Breast epithelium (tissue), 4 donors: ENCODE results near the gene ZSWIM6. TPM values are rescaled to one million over a fixed set of nuclear protein-coding genes. Genes with fewer than 3 reads are reported as not detected.

Experiments used
- DNase-seq, 2 donors: peaks; one replicate each; pipeline ENCODE4 v3.0.0-alpha.2; 2019; ENCODE audit warnings: low spot score in 2 of 2
- H3K27ac ChIP-seq, 2 donors: fragments of 200-600 bp; sonication (generic) in 1 of 2; one replicate each; pipeline ENCODE4 v1.5.1; 2016 to 2019; ENCODE audit warnings: mild to moderate bottlenecking in 1 of 2
- H3K27me3 ChIP-seq, 2 donors: fragments of 200-600 bp; sonication (generic) in 1 of 2; one replicate each; pipeline versions ENCODE4 v1.5.1 to v1.6.0; 2017 to 2019; ENCODE audit warnings: control low read depth in 1 of 2, mild to moderate bottlenecking in 1 of 2
- H3K36me3 ChIP-seq: fragments of 200-600 bp; one replicate; pipeline ENCODE4 v1.5.1; 2019
- H3K4me1 ChIP-seq, 2 donors: fragments of 200-600 bp; sonication (generic); one replicate each; pipeline ENCODE4 v1.5.1; 2016 to 2019; ENCODE audit warnings: control low read depth in 1 of 2
- H3K4me3 ChIP-seq, 3 donors: fragments of 200-600 bp; sonication (generic); 1 replicate in 2 of 3; 2 replicates in 1 of 3; pipeline ENCODE4 v1.5.1; 2016 to 2019; ENCODE audit warnings: mild to moderate bottlenecking in 3 of 3, moderate library complexity in 2 of 3
- H3K9me3 ChIP-seq, 2 donors: fragments of 200-600 bp; sonication (generic) in 1 of 2; one replicate each; pipeline ENCODE4 v1.5.1; 2016 to 2019; ENCODE audit warnings: control low read depth in 1 of 2
- POLR2A ChIP-seq: fragments of 450-650 bp; IDR thresholded peaks from one replicate; pipeline ENCODE4 v1.6.1; 2016; ENCODE audit warnings: antibody characterized with exemption, mild to moderate bottlenecking, moderate library complexity
- POLR2AphosphoS5 ChIP-seq, 3 donors: sonication (generic); formaldehyde crosslinking; IDR thresholded peaks; one replicate each; pipeline ENCODE4 v1.6.1; 2017; ENCODE audit warnings: antibody characterized with exemption in 3 of 3
- intact Hi-C: fragments of 100-400 bp; cut with DNase I; formaldehyde crosslinking; loops from one replicate; pipeline ENCODE4 v1.15.1; 2023; ENCODE audit warnings: low total_unique reads
- total RNA-seq, 3 donors: library from RNA; depleted of rRNA; stranded (reverse); fragments of >200 nt; gene quantifications; one replicate each; pipeline ENCODE4 v1.1.0, GENCODE V29; 2016
- TF ChIP-seq, protein P1 (sequence below), 3 donors: fragments of 450-650 bp; IDR thresholded peaks; one replicate each; pipeline ENCODE4 v1.5.1; 2016 to 2017; ENCODE audit warnings: antibody characterized with exemption in 3 of 3, mild to moderate bottlenecking in 3 of 3, moderate library complexity in 3 of 3

The ZSWIM6 gene
- total RNA-seq, 3 donors from 2014 or later, result 10.2 to 16.8 (median 11.2) TPM

DNA sequence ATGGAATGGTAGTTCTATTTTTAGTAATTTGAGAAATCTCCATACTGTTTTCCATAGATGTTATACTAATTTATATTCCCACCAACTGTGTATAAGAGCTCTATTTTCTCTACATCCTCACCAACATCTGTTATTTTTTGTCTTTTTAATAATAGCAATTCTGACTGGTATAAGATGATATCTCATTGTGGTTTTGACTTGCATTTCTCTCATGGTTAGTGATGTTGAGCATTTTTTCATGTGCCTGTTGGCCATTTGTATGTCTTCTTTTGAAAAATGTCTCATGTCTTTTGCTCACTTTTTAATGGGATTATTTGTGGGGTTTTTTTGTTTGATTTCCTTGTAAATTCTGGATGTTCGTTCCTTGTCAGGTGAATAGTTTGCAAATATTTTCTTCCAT, 154.4 kb downstream of the ZSWIM6 start:
- H3K4me1 ChIP-seq, result no peaks in the 10 kb centered on the region
- H3K4me3 ChIP-seq, result no peak overlapping the region
- H3K27ac ChIP-seq, result no peak overlapping the region
- intact Hi-C loops, result no loop called here
- TF ChIP-seq POLR2AphosphoS5 (IDR thresholded peaks at IDR 0.05) (no peak), POLR2A (no peak)
- no peaks in the 10 kb centered on the region for H3K9me3 ChIP-seq
- no peak for DNase-seq
- no peaks in the 10 kb centered on the region for H3K36me3 ChIP-seq
- H3K27me3 ChIP-seq, result no peaks in the 10 kb centered on the region

DNA sequence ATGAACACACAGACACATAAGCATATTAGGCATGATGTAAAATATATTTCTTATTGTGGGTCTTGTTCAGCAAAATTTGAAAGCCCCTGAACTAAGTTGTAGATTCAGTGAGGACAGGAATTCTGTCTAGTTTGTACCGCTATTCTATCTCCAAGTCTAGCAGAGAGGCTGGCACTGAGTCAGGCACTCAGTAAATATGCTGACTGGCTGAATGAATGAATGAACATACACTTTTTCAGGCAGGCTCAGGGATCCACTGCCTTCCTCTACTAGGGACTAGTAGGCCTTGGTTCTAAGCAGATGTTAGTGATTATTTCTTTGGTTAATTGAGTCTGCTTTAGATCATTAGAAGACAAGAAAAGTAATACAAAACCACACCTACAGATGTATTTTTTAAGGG, 157.5 kb downstream of the ZSWIM6 start:
- H3K4me1 ChIP-seq, result no peaks in the 10 kb centered on the region
- no peaks in the 10 kb centered on the region for H3K9me3 ChIP-seq
- no peaks in the 10 kb centered on the region for H3K27me3 ChIP-seq
- intact Hi-C loops, result no loop called here
- no peaks in the 10 kb centered on the region for H3K36me3 ChIP-seq
- no peak for DNase-seq
- TF ChIP-seq, protein P1, sequence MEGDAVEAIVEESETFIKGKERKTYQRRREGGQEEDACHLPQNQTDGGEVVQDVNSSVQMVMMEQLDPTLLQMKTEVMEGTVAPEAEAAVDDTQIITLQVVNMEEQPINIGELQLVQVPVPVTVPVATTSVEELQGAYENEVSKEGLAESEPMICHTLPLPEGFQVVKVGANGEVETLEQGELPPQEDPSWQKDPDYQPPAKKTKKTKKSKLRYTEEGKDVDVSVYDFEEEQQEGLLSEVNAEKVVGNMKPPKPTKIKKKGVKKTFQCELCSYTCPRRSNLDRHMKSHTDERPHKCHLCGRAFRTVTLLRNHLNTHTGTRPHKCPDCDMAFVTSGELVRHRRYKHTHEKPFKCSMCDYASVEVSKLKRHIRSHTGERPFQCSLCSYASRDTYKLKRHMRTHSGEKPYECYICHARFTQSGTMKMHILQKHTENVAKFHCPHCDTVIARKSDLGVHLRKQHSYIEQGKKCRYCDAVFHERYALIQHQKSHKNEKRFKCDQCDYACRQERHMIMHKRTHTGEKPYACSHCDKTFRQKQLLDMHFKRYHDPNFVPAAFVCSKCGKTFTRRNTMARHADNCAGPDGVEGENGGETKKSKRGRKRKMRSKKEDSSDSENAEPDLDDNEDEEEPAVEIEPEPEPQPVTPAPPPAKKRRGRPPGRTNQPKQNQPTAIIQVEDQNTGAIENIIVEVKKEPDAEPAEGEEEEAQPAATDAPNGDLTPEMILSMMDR (IDR thresholded peaks at IDR 0.05), result no peak
- TF ChIP-seq POLR2A (no peak), POLR2AphosphoS5 (IDR thresholded peaks at IDR 0.05) (no peak)
- H3K4me3 ChIP-seq, result no peak overlapping the region
- no peak overlapping the region for H3K27ac ChIP-seq

DNA sequence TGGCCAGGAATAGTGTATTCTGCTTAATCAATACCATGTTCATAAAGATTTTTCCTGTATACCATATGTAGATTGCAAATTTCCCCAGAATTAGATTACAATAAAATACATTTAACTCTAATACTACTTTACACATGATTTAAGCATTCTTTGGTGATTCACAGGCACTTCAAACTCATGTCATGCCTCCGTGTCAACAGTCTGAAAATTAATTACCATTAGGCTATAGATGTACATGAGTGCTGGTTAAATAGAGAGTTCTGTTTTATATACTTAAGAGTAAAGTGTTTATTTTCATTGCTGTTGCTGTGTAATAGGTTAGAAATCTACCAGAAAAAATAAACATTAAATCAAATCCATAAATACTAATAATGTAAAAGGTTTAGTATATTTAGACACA, 159.8 kb downstream of the ZSWIM6 start:
- Histone ChIP-seq H3K4me3 (no peak overlapping the region), H3K36me3 (no peaks in the 10 kb centered on the region), H3K27me3 (no peaks in the 10 kb centered on the region), H3K9me3 (no peaks in the 10 kb centered on the region), H3K4me1 (no peaks in the 10 kb centered on the region), H3K27ac (no peak overlapping the region)
- no peak for DNase-seq
- intact Hi-C loops, result no loop called here
- TF ChIP-seq POLR2A (no peak), POLR2AphosphoS5 (IDR thresholded peaks at IDR 0.05) (no peak)
- TF ChIP-seq, protein P1 (IDR thresholded peaks at IDR 0.05), result no peak

DNA sequence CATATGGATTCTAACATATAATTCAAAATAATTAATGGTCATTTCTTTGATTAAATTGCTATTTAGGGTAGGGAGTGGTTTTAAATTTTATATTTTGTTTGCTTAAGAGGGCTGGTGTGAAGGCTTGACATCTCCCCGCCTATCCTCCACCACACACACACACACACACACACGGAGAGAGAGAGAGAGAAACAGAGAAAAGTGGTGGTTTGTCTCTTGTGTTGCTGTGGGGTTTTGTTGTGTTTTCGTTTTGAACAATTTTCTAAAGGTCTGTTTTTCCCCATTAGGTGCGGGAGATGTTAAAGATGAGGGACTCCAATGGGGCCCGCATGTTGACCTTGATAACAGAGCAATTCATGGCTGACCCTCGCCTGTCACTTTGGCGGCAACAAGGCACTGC, 161.9 kb downstream of the ZSWIM6 start:
- no peaks in the 10 kb centered on the region for H3K27me3 ChIP-seq
- intact Hi-C loops, result no loop called here
- no peaks in the 10 kb centered on the region for H3K4me1 ChIP-seq
- no peak overlapping the region for H3K4me3 ChIP-seq
- no peaks in the 10 kb centered on the region for H3K36me3 ChIP-seq
- DNase-seq, result no peak
- no peaks in the 10 kb centered on the region for H3K9me3 ChIP-seq
- no peak overlapping the region for H3K27ac ChIP-seq
- TF ChIP-seq POLR2A (no peak), POLR2AphosphoS5 (IDR thresholded peaks at IDR 0.05) (no peak)
- TF ChIP-seq, protein P1 (IDR thresholded peaks at IDR 0.05), result no peak

DNA sequence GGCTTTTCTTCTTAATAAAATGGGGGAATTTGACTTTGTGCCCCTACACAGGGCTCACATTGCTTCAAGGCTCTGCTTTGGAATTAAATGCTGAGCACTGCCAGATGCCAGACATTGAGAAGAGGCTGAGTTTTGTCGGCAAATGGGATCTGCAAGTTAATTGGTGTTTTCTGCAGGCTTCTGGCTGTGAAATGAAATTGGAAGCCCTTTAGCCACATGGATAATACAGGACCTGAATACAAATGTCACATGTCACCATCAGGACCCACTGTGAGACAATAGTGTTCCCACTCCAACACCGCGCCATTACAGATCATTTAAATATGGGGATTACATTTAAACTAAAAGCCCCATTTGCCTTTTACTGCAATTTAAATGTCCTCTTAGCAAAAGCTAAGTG, 164.4 kb downstream of the ZSWIM6 start:
- Histone ChIP-seq H3K4me1 (no peaks in the 10 kb centered on the region), H3K27me3 (no peaks in the 10 kb centered on the region), H3K27ac (no peak overlapping the region), H3K9me3 (no peaks in the 10 kb centered on the region), H3K4me3 (no peak overlapping the region), H3K36me3 (no peaks in the 10 kb centered on the region)
- no peak for DNase-seq
- intact Hi-C loops, result no loop called here
- no peak for TF ChIP-seq POLR2AphosphoS5 (IDR thresholded peaks at IDR 0.05)
- TF ChIP-seq, protein P1 (IDR thresholded peaks at IDR 0.05), result no peak
- no peak for TF ChIP-seq POLR2A

DNA sequence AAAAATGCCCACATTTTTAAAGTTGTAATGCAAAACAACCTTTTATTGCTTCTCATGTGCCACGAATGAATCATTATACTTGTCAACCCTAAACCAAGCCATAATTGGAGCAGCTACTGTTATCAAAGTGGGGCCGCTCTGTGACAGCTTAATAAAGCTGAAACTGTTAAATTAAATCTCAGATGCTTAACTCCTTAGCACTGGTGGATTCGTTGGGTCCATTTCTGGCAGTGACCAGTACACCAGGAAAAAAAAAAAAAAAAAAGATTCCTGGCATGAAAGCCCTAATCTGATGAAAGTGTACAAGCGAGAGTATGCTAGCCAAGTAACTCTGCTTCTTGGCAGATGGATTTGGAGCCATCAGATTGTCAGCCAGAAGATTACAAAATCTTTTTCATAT, 164.8 kb downstream of the ZSWIM6 start:
- no peak overlapping the region for H3K27ac ChIP-seq

More for the DNA sequence above, 164.8 kb downstream of the ZSWIM6 start:
- Histone ChIP-seq H3K4me3 (no peak overlapping the region), H3K27me3 (no peaks in the 10 kb centered on the region), H3K36me3 (no peaks in the 10 kb centered on the region), H3K4me1 (no peaks in the 10 kb centered on the region), H3K9me3 (no peaks in the 10 kb centered on the region)
- intact Hi-C loops, result no loop called here
- no peak for TF ChIP-seq POLR2AphosphoS5 (IDR thresholded peaks at IDR 0.05)
- TF ChIP-seq, protein P1 (IDR thresholded peaks at IDR 0.05), result no peak
- no peak for TF ChIP-seq POLR2A
- DNase-seq, result no peak
